Amniotic stem cell (primary cell): ENCODE measurements around the gene SLC35B1.

ENCODE experiments used
- DNase-seq: peaks from one replicate; lab custom pipeline; 2025; lab: John Stamatoyannopoulos, UW

SLC35B1 gene, protein sequence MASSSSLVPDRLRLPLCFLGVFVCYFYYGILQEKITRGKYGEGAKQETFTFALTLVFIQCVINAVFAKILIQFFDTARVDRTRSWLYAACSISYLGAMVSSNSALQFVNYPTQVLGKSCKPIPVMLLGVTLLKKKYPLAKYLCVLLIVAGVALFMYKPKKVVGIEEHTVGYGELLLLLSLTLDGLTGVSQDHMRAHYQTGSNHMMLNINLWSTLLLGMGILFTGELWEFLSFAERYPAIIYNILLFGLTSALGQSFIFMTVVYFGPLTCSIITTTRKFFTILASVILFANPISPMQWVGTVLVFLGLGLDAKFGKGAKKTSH

DNA sequence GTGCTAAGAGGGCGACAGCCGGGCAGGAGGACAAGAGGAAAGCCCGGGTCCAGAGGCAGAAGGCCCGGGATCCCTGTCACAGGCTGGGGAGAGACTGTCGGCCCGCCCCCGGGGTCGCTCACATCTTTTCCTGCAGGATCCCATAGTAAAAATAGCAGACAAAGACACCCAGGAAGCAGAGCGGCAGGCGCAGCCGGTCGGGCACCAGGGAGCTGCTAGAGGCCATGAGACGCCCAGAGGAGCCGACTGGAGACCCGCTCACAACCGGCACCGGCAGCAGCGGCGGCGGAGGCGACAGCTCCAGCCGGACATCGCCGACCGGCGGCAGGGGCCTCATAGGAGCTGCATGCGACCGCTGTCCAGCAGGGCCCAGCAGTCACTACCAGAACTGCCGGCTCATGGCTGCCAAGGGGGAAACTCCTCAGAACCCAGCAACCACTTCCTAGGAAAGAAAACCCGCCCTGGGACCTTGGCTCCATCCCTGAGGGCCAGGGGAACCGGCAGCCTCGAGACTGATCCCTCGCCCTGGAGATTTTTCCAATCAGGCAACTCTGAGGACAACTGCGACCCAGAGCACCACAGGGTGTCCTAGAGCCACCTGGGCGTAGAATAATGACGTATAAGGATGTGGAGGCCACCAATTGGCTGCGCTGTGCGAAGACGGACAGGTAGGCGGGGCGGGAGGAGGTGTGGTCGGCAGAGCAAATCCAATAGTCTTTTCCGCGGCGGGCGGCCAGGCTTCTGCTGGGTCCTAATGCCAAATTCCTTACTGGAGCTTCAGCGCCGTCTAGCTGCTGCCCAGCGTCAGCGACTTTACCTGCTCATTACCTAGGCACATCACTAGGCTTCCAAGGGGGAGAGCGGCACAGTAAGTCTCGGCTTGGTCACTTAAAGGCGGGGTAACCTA is at the start of gene SLC35B1:
Gene SLC35B1 (minus strand): TSS at position 357 of the 907 bp plus-strand sequence. CDS start 131 bp downstream, at position 226.
- peak; percentile 97 for DNase-seq

DNA sequence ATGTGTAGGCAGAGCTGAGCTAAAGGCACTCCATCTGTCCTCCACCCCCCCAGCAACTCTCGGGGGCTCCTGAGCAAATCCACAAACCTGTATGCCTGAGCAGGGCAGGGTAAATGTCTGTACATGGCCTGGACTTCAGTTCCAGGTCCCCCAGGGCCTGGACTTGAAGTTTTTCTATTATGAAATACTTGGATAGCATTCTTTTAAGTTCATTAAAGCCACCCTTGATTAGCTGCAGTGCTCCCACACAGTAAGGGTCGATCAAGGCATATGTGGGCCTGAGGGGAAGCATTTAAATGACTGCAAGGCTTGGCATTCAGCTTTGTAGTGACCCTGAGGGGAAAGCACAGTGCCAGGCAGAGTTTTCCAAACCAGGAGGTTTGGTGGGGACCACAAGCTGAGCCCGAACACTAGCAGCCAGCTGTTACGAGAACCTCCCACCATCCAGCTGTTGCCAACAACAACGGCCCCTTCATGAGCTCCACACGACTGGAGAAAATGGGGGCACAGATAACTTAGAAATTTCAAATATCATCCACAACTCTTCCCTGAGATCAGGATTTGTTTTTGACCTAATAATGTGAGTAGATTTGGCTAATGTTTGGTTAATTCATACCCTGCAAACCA is 49.5 kb upstream of the SLC35B1 start:
- DNase-seq, result no peak

DNA sequence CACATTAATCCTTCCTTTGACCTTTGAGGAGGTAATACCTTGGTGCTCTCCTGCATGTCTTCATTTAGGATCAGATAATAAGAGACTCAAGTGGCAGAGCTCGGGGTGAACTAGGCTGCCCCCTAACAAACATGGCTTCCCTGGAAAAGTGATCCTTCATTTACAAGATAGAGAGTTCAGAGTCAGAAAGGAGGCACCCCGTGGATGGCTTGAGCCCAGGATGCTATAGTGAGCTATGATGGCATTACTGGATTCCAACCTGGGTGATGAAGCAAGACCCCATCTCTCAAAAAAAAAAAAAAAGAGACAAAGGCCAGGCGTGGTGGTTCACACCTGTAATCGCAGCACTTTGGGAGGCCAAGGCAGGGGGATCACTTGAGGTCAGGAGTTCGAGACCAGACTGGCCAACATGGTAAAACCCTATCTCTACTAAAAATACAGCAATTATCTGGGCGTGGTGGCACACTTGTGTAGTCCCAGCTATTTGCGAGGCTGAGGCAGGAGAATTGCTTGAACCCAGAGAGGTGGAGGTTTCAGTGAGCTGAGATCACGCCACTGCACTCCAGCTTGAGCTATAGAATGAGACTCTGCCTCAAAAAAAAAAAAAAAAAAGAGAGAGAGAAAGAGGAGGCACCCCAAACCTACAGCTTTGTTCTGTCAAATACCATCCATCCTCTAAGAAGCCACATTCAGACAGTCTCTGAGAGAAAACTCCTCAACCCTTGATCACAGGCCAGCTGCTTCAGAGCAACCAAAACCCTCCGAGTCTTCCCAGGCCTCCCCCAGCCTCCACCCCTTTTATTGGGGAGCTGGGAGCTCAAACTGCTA is 48.8 kb upstream of the SLC35B1 start:
- no peak for DNase-seq

DNA sequence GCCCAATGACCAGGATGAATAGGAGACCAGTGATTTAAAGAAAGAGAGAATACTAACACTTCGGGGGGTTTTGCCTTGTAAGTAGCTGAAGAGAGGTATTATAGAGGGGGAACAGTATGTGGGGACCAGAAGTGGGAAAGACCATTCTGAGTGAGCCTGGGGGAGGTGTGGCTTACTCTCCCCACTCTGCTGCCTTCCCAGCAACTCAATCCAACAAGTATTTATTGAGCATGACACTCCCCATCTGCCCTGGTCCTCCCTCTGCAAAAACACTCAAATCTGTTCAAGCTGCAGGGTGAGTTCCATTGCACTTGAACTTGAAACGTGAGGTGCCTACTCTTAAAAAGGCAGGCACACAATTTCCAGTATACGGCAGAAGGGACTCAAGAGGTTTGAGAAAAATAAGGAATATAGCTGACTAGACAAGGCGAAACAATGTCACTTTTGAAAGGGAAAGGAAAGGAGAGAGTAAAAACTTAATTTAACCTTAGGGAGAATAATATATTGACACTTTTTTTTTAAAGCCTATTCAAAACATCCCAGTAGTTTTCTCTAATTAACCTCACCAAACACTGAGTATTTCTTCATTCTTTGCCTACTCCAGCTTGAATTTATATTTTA is 48.0 kb upstream of the SLC35B1 start:
- no peak for DNase-seq

GRCh38 chr17:49753959-49754391 is 46.2 kb upstream of the SLC35B1 start:
- DNase-seq, result no peak

DNA sequence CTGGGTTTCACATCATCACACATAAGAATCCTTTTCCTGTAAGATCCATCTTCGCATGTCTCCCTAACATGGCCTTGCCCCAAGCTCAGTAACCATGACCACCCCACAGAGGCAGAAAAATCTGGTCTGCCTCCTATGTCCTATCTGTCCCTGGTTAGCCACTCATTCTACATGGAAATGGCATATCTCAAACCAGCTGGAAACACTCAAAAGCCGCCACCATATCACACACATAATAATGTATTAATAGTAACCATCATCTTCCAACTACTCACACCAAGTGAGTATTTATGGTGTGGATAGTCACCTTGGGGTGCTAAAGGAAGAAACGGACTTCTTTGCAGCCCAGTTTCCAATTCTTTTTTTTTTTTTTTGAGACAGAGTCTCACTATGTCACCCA is 44.7 kb upstream of the SLC35B1 start:
- no peak for DNase-seq

GRCh38 chr17:49749730-49750129 is 42.0 kb upstream of the SLC35B1 start:
- DNase-seq, result no peak

- no peak for DNase-seq
These were observed 41.0 kb upstream of the SLC35B1 start for GRCh38 chr17:49748791-49749190.

- DNase-seq, result no peak
These were observed 40.5 kb upstream of the SLC35B1 start for GRCh38 chr17:49748223-49748622.

- DNase-seq, result no peak
These were observed 39.9 kb upstream of the SLC35B1 start for GRCh38 chr17:49747632-49748031.

DNA sequence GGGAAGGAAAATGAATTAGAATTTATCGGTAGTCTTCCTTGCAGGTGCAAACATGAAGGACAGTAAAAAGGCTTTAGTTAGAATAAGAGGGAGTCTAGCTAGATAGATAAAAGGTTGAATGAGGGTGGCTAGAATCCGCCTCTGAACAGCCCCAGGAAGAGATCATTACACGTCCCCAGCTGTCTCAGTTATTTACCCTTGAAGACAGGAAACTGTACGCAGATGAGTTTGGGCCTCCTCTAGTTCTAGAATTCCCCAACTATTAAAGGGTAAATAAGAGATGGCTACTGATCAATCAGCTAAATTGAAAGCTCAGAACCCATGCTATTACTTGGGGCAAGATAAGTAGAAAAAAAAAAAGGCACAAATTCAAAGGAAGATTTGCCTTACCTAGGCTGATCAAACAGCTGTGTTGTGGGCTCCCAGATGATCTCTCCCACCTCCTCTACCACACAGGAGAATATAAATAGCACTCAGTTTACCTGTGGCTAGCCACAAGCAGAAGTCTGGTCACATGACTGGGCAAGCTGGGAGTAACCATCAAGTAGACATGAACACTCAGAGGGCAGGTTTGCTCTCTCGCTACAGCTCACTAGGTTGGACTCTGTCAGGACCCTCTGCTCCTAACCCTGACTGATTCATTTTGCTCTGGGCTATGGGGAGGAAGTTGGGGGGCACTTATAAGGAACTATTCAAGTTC is 39.2 kb upstream of the SLC35B1 start:
- no peak for DNase-seq

- DNase-seq, result no peak
These were observed 37.7 kb upstream of the SLC35B1 start for GRCh38 chr17:49745175-49746139.

GRCh38 chr17:49742166-49742638 is 34.4 kb upstream of the SLC35B1 start:
- DNase-seq, result no peak

- no peak for DNase-seq
These were observed 33.9 kb upstream of the SLC35B1 start for GRCh38 chr17:49741692-49742076.

DNA sequence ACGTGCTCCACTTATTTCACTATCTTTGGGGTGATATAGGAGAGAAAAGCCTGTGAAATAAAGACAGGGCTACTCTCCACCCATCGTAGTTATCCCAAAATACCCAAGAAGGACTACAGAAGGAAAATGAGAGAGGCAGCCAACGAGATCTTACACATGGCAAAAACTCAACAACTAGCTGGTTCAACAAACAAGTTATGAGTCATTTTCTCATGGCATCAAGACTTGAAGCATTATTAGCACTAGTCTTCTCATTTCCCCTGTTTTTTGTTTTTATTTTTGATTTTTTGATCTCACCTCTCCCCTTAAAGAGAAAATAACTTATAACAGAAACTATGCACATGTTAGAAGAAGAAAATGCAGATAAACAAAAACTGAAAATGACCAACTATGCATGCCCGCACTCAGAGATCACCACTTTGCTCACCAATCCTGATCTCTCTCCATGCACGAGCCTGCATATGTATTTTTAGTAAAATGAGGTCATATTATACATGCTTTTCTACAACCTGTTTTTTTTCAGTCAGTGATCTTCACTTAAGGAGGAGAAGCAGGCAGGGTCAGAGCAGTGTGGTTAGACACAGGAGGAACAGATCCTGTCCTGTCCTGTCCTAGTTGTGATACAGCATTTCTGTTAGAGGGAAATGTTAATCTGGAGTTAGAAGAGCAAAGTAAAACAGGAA is 33.4 kb upstream of the SLC35B1 start:
- no peak for DNase-seq

DNA sequence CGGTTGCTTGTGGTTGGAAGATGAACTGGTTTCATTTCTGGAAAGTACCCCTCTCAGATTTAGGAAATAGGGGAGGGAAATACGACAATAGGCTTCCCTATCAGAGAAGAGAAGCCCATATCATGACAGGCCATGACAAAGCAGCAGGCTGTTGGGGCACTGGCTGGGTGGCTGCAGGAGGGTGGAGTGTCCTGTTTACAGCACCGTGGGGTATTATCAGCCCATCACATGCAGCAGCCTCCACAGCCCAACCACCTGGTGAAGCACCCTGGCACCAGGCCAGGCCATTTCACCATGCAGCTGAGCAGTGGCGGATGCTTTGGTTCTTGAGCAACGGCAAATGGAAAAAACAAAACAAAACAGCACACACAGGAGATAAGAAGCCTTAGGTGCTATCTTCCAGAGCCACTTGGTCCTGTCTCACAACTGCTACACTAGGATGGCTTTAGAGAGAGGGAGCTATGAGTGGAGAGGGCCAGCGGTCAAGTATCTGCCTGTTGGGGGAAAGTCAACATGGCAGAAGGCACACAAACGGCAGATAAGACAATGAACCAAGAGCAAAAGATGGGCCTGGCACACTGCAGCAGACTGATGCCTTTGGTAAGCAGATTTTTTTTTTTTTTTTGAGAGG is 32.0 kb upstream of the SLC35B1 start:
- DNase-seq, result no peak

DNA sequence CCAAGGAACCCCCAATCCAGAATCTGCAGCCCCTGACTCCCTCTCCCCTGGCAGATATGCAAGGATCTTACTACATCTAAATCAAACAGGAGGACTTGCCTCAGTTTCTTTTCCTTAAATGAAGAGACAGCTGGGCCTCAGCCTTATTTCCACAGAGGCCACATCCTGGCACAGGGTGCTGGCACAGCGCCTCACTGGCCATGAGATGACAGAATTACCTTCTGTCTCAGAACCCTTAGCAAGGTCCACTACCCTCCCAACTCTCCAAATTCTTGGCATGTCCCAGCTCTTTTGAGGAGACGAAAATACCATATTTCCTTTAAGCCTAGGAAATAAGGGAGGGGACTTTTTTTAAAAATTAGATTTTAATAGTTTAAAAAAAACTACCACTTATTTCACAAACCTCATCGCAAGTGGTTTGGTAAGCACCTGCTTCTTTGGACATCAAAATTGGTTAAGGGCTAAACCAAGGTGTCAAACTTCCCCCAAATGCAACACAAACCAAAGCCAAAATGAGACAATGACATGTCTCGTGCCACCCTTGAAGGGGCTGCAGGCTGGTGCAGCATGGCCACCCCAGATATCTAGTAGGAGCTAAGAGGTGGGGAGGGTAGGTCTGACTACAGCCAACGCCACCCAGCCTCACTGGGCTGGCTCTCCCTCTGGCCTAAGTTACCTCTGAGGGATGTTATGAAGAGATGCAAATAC is 30.8 kb upstream of the SLC35B1 start:
- DNase-seq, result no peak
